ENCODE data around the gene ANXA6. TPM values are rescaled to one million over a fixed set of nuclear protein-coding genes. Genes with fewer than 3 reads are reported as not detected.

Gene ANXA6
- total RNA-seq, 3 donors from 2014 or later (not counting 1 experiment from before 2014, with no cell fraction given) = 504 to 629 (median 535) TPM

GRCh38 chr5:151162776-151163175 lies 5.2 kb upstream of the ANXA6 start:
- Histone ChIP-seq H3K9me3 (ENCODE audit: control insufficient read depth, insufficient read depth, low read length) (no peaks in the 10 kb centered on the region), H3K4me3 (ENCODE audit: low read length) (no peak overlapping the region), H3K27ac (ENCODE audit: low read length) (no peak overlapping the region), H3K27me3 (ENCODE audit: control insufficient read depth, insufficient read depth, low read length) (no peaks in the 10 kb centered on the region), H3K36me3 (ENCODE audit: control insufficient read depth, insufficient read depth, low read length) (no peaks in the 10 kb centered on the region), H3K4me1 (ENCODE audit: control insufficient read depth, insufficient read depth, low read length) (peaks cover 15% of the 10 kb centered on the region)
- ATAC-seq (no peak), DNase-seq (no peak)
- Mint-ChIP-seq H3K27me3 (ENCODE audit: low read depth in 2 of 2) (no peaks in the 10 kb centered on the region), H3K27ac (no peak overlapping the region), H3K4me3 (no peak overlapping the region), H3K9me3 (no peaks in the 10 kb centered on the region), H3K36me3 (no peaks in the 10 kb centered on the region), H3K4me1 (peaks cover 19 to 20% of the 10 kb centered on the region in 2 donors)
- intact Hi-C loops (cut with micrococcal nuclease) = no loop called here
- WGBS (ENCODE audit: insufficient coverage) = 100% methylated on average over 1 of the region's 1 CpG
- no peak for TF ChIP-seq CTCF (IDR thresholded peaks at IDR 0.05)

- intact Hi-C loops (cut with micrococcal nuclease) = loop anchor here (5.0 to 10.0 kb wide), 2 partner anchors 55 to 77 kb away; no protein-coding TSS in a partner anchor
- Mint-ChIP-seq H3K4me1 (peaks cover 41 to 43% of the 10 kb centered on the region in 2 donors), H3K9me3 (no peaks in the 10 kb centered on the region), H3K4me3 (peak overlapping the region; percentile 70), H3K27ac (peak overlapping the region in 1 of 2 donors; percentile 95), H3K27me3 (ENCODE audit: low read depth in 2 of 2) (no peaks in the 10 kb centered on the region), H3K36me3 (no peaks in the 10 kb centered on the region)
- Histone ChIP-seq H3K27me3 (ENCODE audit: control insufficient read depth, insufficient read depth, low read length) (no peaks in the 10 kb centered on the region), H3K9me3 (ENCODE audit: control insufficient read depth, insufficient read depth, low read length) (no peaks in the 10 kb centered on the region), H3K4me1 (ENCODE audit: control insufficient read depth, insufficient read depth, low read length) (peaks cover 38% of the 10 kb centered on the region), H3K4me3 (ENCODE audit: low read length) (no peak overlapping the region), H3K36me3 (ENCODE audit: control insufficient read depth, insufficient read depth, low read length) (no peaks in the 10 kb centered on the region), H3K27ac (ENCODE audit: low read length) (no peak overlapping the region)
- DNase-seq = no peak
- no peak for TF ChIP-seq CTCF (IDR thresholded peaks at IDR 0.05)
- WGBS (ENCODE audit: insufficient coverage) = 79% methylated on average over 8 of the region's 9 CpGs
- no peak for ATAC-seq
Observed at GRCh38 chr5:151159649-151160373, 2.2 kb upstream of the ANXA6 start.

- 14% methylated on average over 6 of the region's 6 CpGs for WGBS (ENCODE audit: insufficient coverage)
- Histone ChIP-seq H3K4me3 (ENCODE audit: low read length) (peak overlapping the region; percentile 95), H3K36me3 (ENCODE audit: control insufficient read depth, insufficient read depth, low read length) (peaks cover 4% of the 10 kb centered on the region), H3K27me3 (ENCODE audit: control insufficient read depth, insufficient read depth, low read length) (no peaks in the 10 kb centered on the region), H3K27ac (ENCODE audit: low read length) (peak overlapping the region; percentile 80), H3K4me1 (ENCODE audit: control insufficient read depth, insufficient read depth, low read length) (peaks cover 48% of the 10 kb centered on the region), H3K9me3 (ENCODE audit: control insufficient read depth, insufficient read depth, low read length) (no peaks in the 10 kb centered on the region)
- intact Hi-C loops (cut with micrococcal nuclease) = loop anchor here (5.0 to 10.0 kb wide), 2 partner anchors 57 to 79 kb away; no protein-coding TSS in a partner anchor
- Mint-ChIP-seq H3K36me3 (no peaks in the 10 kb centered on the region), H3K27me3 (ENCODE audit: low read depth in 2 of 2) (no peaks in the 10 kb centered on the region), H3K4me3 (peak overlapping the region; percentile 96), H3K9me3 (no peaks in the 10 kb centered on the region), H3K4me1 (peaks cover 52 to 54% of the 10 kb centered on the region in 2 donors), H3K27ac (peak overlapping the region; percentile 80 to 95)
- no peak for TF ChIP-seq CTCF (IDR thresholded peaks at IDR 0.05)
- DNase-seq = peak in 1 of 2 donors; percentile 34
- ATAC-seq = no peak
Observed at GRCh38 chr5:151158287-151158661, 695 bp upstream of the ANXA6 start.

Data from natural killer cell (primary cell).